Measurements from ENCODE around the gene PCNP.

The PCNP gene

GRCh38 chr3:101573449-101574387, at the start of gene PCNP:
TSS of gene PCNP (plus strand) at chr3:101574180. CDS start at chr3:101574216, 36 bp downstream.
- peak within 1 kb of the TSS; percentile 91 for H3K4me3 ChIP-seq

GRCh38 chr3:101527441-101527840, 46.5 kb upstream of the PCNP start:
- Histone ChIP-seq H3K9me3 (ENCODE audit: low read depth, low read length) (no peaks in the 10 kb centered on the region), H3K36me3 (ENCODE audit: insufficient read depth, low read length) (no peaks in the 10 kb centered on the region), H3K27ac (no peak overlapping the region), H3K9ac (ENCODE audit: insufficient read length) (no peak overlapping the region), H3K4me3 (no peak overlapping the region)
- TF ChIP-seq POLR2AphosphoS5 (IDR thresholded peaks at IDR 0.05; ENCODE audit: borderline replicate concordance, low read depth, low read length) (no peak), EZH2 (IDR thresholded peaks at IDR 0.05) (no peak), FOXP2 (optimal IDR thresholded peaks at IDR 0.05; ENCODE audit: control extremely low read depth, extremely low read length, insufficient read depth) (no peak)
- DNase-seq (ENCODE audit: low read depth, low spot score): no peak

More at GRCh38 chr3:101573449-101574387, at the start of gene PCNP:
- H3K27ac ChIP-seq: peak within 1 kb of the TSS; percentile 88
- TF ChIP-seq FOXP2 (optimal IDR thresholded peaks at IDR 0.05; ENCODE audit: control extremely low read depth, extremely low read length, insufficient read depth) (no peak), POLR2AphosphoS5 (IDR thresholded peaks at IDR 0.05; ENCODE audit: borderline replicate concordance, low read depth, low read length) (peak; percentile 86)
- peaks cover 14% of the 10 kb centered on the region for H3K36me3 ChIP-seq (ENCODE audit: insufficient read depth, low read length)
- peak; percentile 96 for DNase-seq (ENCODE audit: low read depth, low spot score)
- H3K9me3 ChIP-seq (ENCODE audit: low read depth, low read length): no peaks in the 10 kb centered on the region
- H3K9ac ChIP-seq (ENCODE audit: insufficient read length): peak within 1 kb of the TSS; percentile 99

- TF ChIP-seq POLR2AphosphoS5 (IDR thresholded peaks at IDR 0.05; ENCODE audit: borderline replicate concordance, low read depth, low read length) (no peak), FOXP2 (optimal IDR thresholded peaks at IDR 0.05; ENCODE audit: control extremely low read depth, extremely low read length, insufficient read depth) (no peak), EZH2 (IDR thresholded peaks at IDR 0.05) (no peak)
- Histone ChIP-seq H3K9me3 (ENCODE audit: low read depth, low read length) (no peaks in the 10 kb centered on the region), H3K4me3 (no peak overlapping the region), H3K9ac (ENCODE audit: insufficient read length) (no peak overlapping the region), H3K36me3 (ENCODE audit: insufficient read depth, low read length) (no peaks in the 10 kb centered on the region), H3K27ac (no peak overlapping the region)
- DNase-seq (ENCODE audit: low read depth, low spot score): no peak
Measured at GRCh38 chr3:101527906-101528305, 46.1 kb upstream of the PCNP start.

GRCh38 chr3:101529816-101530685, 43.9 kb upstream of the PCNP start:
- H3K9me3 ChIP-seq (ENCODE audit: low read depth, low read length): no peaks in the 10 kb centered on the region
- H3K36me3 ChIP-seq (ENCODE audit: insufficient read depth, low read length): no peaks in the 10 kb centered on the region
- no peak overlapping the region for H3K27ac ChIP-seq
- TF ChIP-seq EZH2 (IDR thresholded peaks at IDR 0.05) (no peak), FOXP2 (optimal IDR thresholded peaks at IDR 0.05; ENCODE audit: control extremely low read depth, extremely low read length, insufficient read depth) (no peak), POLR2AphosphoS5 (IDR thresholded peaks at IDR 0.05; ENCODE audit: borderline replicate concordance, low read depth, low read length) (no peak)
- no peak overlapping the region for H3K9ac ChIP-seq (ENCODE audit: insufficient read length)
- no peak overlapping the region for H3K4me3 ChIP-seq
- no peak for DNase-seq (ENCODE audit: low read depth, low spot score)

- H3K36me3 ChIP-seq (ENCODE audit: insufficient read depth, low read length): no peaks in the 10 kb centered on the region
- no peak for TF ChIP-seq FOXP2 (optimal IDR thresholded peaks at IDR 0.05; ENCODE audit: control extremely low read depth, extremely low read length, insufficient read depth)
- no peak for TF ChIP-seq POLR2AphosphoS5 (IDR thresholded peaks at IDR 0.05; ENCODE audit: borderline replicate concordance, low read depth, low read length)
- TF ChIP-seq EZH2 (IDR thresholded peaks at IDR 0.05): no peak
- H3K9ac ChIP-seq (ENCODE audit: insufficient read length): no peak overlapping the region
- H3K4me3 ChIP-seq: no peak overlapping the region
- no peak overlapping the region for H3K27ac ChIP-seq
- H3K9me3 ChIP-seq (ENCODE audit: low read depth, low read length): no peaks in the 10 kb centered on the region
- DNase-seq (ENCODE audit: low read depth, low spot score): no peak
Measured at GRCh38 chr3:101530686-101531047, 43.3 kb upstream of the PCNP start.

- no peak for DNase-seq (ENCODE audit: low read depth, low spot score)
- H3K4me3 ChIP-seq: no peak overlapping the region
- TF ChIP-seq EZH2 (IDR thresholded peaks at IDR 0.05) (no peak), POLR2AphosphoS5 (IDR thresholded peaks at IDR 0.05; ENCODE audit: borderline replicate concordance, low read depth, low read length) (no peak), FOXP2 (optimal IDR thresholded peaks at IDR 0.05; ENCODE audit: control extremely low read depth, extremely low read length, insufficient read depth) (no peak)
- no peak overlapping the region for H3K27ac ChIP-seq
- no peak overlapping the region for H3K9ac ChIP-seq (ENCODE audit: insufficient read length)
- H3K36me3 ChIP-seq (ENCODE audit: insufficient read depth, low read length): no peaks in the 10 kb centered on the region
- H3K9me3 ChIP-seq (ENCODE audit: low read depth, low read length): no peaks in the 10 kb centered on the region
Measured at GRCh38 chr3:101531473-101532086, 42.4 kb upstream of the PCNP start.

- DNase-seq (ENCODE audit: low read depth, low spot score): no peak
Measured at GRCh38 chr3:101532783-101533602, 41.0 kb upstream of the PCNP start.

More at GRCh38 chr3:101532783-101533602, 41.0 kb upstream of the PCNP start:
- Histone ChIP-seq H3K4me3 (no peak overlapping the region), H3K9me3 (ENCODE audit: low read depth, low read length) (no peaks in the 10 kb centered on the region), H3K27ac (no peak overlapping the region), H3K36me3 (ENCODE audit: insufficient read depth, low read length) (no peaks in the 10 kb centered on the region), H3K9ac (ENCODE audit: insufficient read length) (no peak overlapping the region)
- TF ChIP-seq POLR2AphosphoS5 (IDR thresholded peaks at IDR 0.05; ENCODE audit: borderline replicate concordance, low read depth, low read length) (no peak), FOXP2 (optimal IDR thresholded peaks at IDR 0.05; ENCODE audit: control extremely low read depth, extremely low read length, insufficient read depth) (no peak), EZH2 (IDR thresholded peaks at IDR 0.05) (no peak)
